ENCODE measurements around the gene CEP68.
"Not testable (repeated sequence)": the region's sequence is repeated elsewhere in the genome, so short reads cannot be mapped to it uniquely, and the experiment has no call there.

The CEP68 gene

GRCh38 chr2:65033667-65034066 is 22.5 kb upstream of the CEP68 start:
- H3K9ac ChIP-seq (ENCODE audit: low read depth, low read length); H3K27me3 ChIP-seq (ENCODE audit: control insufficient read depth, insufficient read depth, low read length); H3K9me3 ChIP-seq (ENCODE audit: control insufficient read depth, insufficient read depth, low read length); H3K36me3 ChIP-seq (ENCODE audit: control insufficient read depth, insufficient read depth, low read length); H3K4me3 ChIP-seq (ENCODE audit: low read depth, low read length): not testable (repeated sequence)
- peaks cover 16% of the 10 kb centered on the region for H3K4me1 ChIP-seq (ENCODE audit: control insufficient read depth, insufficient read depth, low read length)

GRCh38 chr2:65035351-65035943 is 20.8 kb upstream of the CEP68 start:
- no peak overlapping the region for H3K9ac ChIP-seq (ENCODE audit: low read depth, low read length)
- no peak overlapping the region for H3K4me3 ChIP-seq (ENCODE audit: low read depth, low read length)
- peaks cover 5% of the 10 kb centered on the region for H3K36me3 ChIP-seq (ENCODE audit: control insufficient read depth, insufficient read depth, low read length)
- peaks cover 16% of the 10 kb centered on the region for H3K4me1 ChIP-seq (ENCODE audit: control insufficient read depth, insufficient read depth, low read length)
- H3K9me3 ChIP-seq (ENCODE audit: control insufficient read depth, insufficient read depth, low read length) = no peaks in the 10 kb centered on the region
- no peaks in the 10 kb centered on the region for H3K27me3 ChIP-seq (ENCODE audit: control insufficient read depth, insufficient read depth, low read length)

- H3K27me3 ChIP-seq (ENCODE audit: control insufficient read depth, insufficient read depth, low read length) = no peaks in the 10 kb centered on the region
- no peak overlapping the region for H3K9ac ChIP-seq (ENCODE audit: low read depth, low read length)
- H3K9me3 ChIP-seq (ENCODE audit: control insufficient read depth, insufficient read depth, low read length) = no peaks in the 10 kb centered on the region
- H3K4me1 ChIP-seq (ENCODE audit: control insufficient read depth, insufficient read depth, low read length) = peaks cover 3% of the 10 kb centered on the region
- peaks cover 5% of the 10 kb centered on the region for H3K36me3 ChIP-seq (ENCODE audit: control insufficient read depth, insufficient read depth, low read length)
- H3K4me3 ChIP-seq (ENCODE audit: low read depth, low read length) = no peak overlapping the region
These were observed 19.0 kb upstream of the CEP68 start for GRCh38 chr2:65037178-65037577.

GRCh38 chr2:65039640-65040039 is 16.6 kb upstream of the CEP68 start:
- Histone ChIP-seq H3K9me3 (ENCODE audit: control insufficient read depth, insufficient read depth, low read length) (peaks cover 8% of the 10 kb centered on the region), H3K36me3 (ENCODE audit: control insufficient read depth, insufficient read depth, low read length) (peaks cover 13% of the 10 kb centered on the region), H3K4me3 (ENCODE audit: low read depth, low read length) (no peak overlapping the region), H3K9ac (ENCODE audit: low read depth, low read length) (no peak overlapping the region), H3K4me1 (ENCODE audit: control insufficient read depth, insufficient read depth, low read length) (no peaks in the 10 kb centered on the region), H3K27me3 (ENCODE audit: control insufficient read depth, insufficient read depth, low read length) (no peaks in the 10 kb centered on the region)

- Histone ChIP-seq H3K9me3 (ENCODE audit: control insufficient read depth, insufficient read depth, low read length) (peaks cover 8% of the 10 kb centered on the region), H3K4me1 (ENCODE audit: control insufficient read depth, insufficient read depth, low read length) (no peaks in the 10 kb centered on the region), H3K27me3 (ENCODE audit: control insufficient read depth, insufficient read depth, low read length) (no peaks in the 10 kb centered on the region), H3K4me3 (ENCODE audit: low read depth, low read length) (no peak overlapping the region), H3K36me3 (ENCODE audit: control insufficient read depth, insufficient read depth, low read length) (peaks cover 13% of the 10 kb centered on the region), H3K9ac (ENCODE audit: low read depth, low read length) (no peak overlapping the region)
These were observed 15.6 kb upstream of the CEP68 start for GRCh38 chr2:65040400-65041261.

GRCh38 chr2:65043001-65043400 is 13.2 kb upstream of the CEP68 start:
- H3K36me3 ChIP-seq (ENCODE audit: control insufficient read depth, insufficient read depth, low read length) = peaks cover 16% of the 10 kb centered on the region

GRCh38 chr2:65044097-65044735 is 12.0 kb upstream of the CEP68 start:
- H3K36me3 ChIP-seq (ENCODE audit: control insufficient read depth, insufficient read depth, low read length) = peaks cover 12% of the 10 kb centered on the region
- H3K4me1 ChIP-seq (ENCODE audit: control insufficient read depth, insufficient read depth, low read length) = peaks cover 7% of the 10 kb centered on the region
- H3K27me3 ChIP-seq (ENCODE audit: control insufficient read depth, insufficient read depth, low read length) = no peaks in the 10 kb centered on the region
- H3K9me3 ChIP-seq (ENCODE audit: control insufficient read depth, insufficient read depth, low read length) = peaks cover 11% of the 10 kb centered on the region
- H3K9ac ChIP-seq (ENCODE audit: low read depth, low read length) = no peak overlapping the region
- H3K4me3 ChIP-seq (ENCODE audit: low read depth, low read length) = no peak overlapping the region

More at GRCh38 chr2:65043001-65043400, 13.2 kb upstream of the CEP68 start:
- Histone ChIP-seq H3K9ac (ENCODE audit: low read depth, low read length) (no peak overlapping the region), H3K4me3 (ENCODE audit: low read depth, low read length) (no peak overlapping the region), H3K27me3 (ENCODE audit: control insufficient read depth, insufficient read depth, low read length) (no peaks in the 10 kb centered on the region), H3K4me1 (ENCODE audit: control insufficient read depth, insufficient read depth, low read length) (peaks cover 4% of the 10 kb centered on the region), H3K9me3 (ENCODE audit: control insufficient read depth, insufficient read depth, low read length) (peaks cover 8% of the 10 kb centered on the region)

- H3K9me3 ChIP-seq (ENCODE audit: control insufficient read depth, insufficient read depth, low read length) = peaks cover 11% of the 10 kb centered on the region
- no peak overlapping the region for H3K9ac ChIP-seq (ENCODE audit: low read depth, low read length)
- H3K4me3 ChIP-seq (ENCODE audit: low read depth, low read length) = peak overlapping the region; percentile 13
- H3K36me3 ChIP-seq (ENCODE audit: control insufficient read depth, insufficient read depth, low read length) = peaks cover 12% of the 10 kb centered on the region
- H3K4me1 ChIP-seq (ENCODE audit: control insufficient read depth, insufficient read depth, low read length) = peaks cover 13% of the 10 kb centered on the region
- no peaks in the 10 kb centered on the region for H3K27me3 ChIP-seq (ENCODE audit: control insufficient read depth, insufficient read depth, low read length)
These were observed 10.6 kb upstream of the CEP68 start for GRCh38 chr2:65045651-65046050.

- H3K27me3 ChIP-seq (ENCODE audit: control insufficient read depth, insufficient read depth, low read length) = no peaks in the 10 kb centered on the region
- peaks cover 12% of the 10 kb centered on the region for H3K36me3 ChIP-seq (ENCODE audit: control insufficient read depth, insufficient read depth, low read length)
- peaks cover 11% of the 10 kb centered on the region for H3K9me3 ChIP-seq (ENCODE audit: control insufficient read depth, insufficient read depth, low read length)
- peaks cover 13% of the 10 kb centered on the region for H3K4me1 ChIP-seq (ENCODE audit: control insufficient read depth, insufficient read depth, low read length)
- H3K9ac ChIP-seq (ENCODE audit: low read depth, low read length) = no peak overlapping the region
- no peak overlapping the region for H3K4me3 ChIP-seq (ENCODE audit: low read depth, low read length)
These were observed 9.4 kb upstream of the CEP68 start for GRCh38 chr2:65046633-65047407.

- H3K36me3 ChIP-seq (ENCODE audit: control insufficient read depth, insufficient read depth, low read length) = peaks cover 10% of the 10 kb centered on the region
- H3K9ac ChIP-seq (ENCODE audit: low read depth, low read length) = no peak overlapping the region
- peaks cover 8% of the 10 kb centered on the region for H3K9me3 ChIP-seq (ENCODE audit: control insufficient read depth, insufficient read depth, low read length)
- H3K27me3 ChIP-seq (ENCODE audit: control insufficient read depth, insufficient read depth, low read length) = no peaks in the 10 kb centered on the region
- peaks cover 13% of the 10 kb centered on the region for H3K4me1 ChIP-seq (ENCODE audit: control insufficient read depth, insufficient read depth, low read length)
- no peak overlapping the region for H3K4me3 ChIP-seq (ENCODE audit: low read depth, low read length)
These were observed 7.1 kb upstream of the CEP68 start for GRCh38 chr2:65049010-65049639.

GRCh38 chr2:65050931-65051330 is 5.3 kb upstream of the CEP68 start:
- no peak overlapping the region for H3K4me3 ChIP-seq (ENCODE audit: low read depth, low read length)
- no peak overlapping the region for H3K9ac ChIP-seq (ENCODE audit: low read depth, low read length)
- peaks cover 11% of the 10 kb centered on the region for H3K4me1 ChIP-seq (ENCODE audit: control insufficient read depth, insufficient read depth, low read length)
- H3K36me3 ChIP-seq (ENCODE audit: control insufficient read depth, insufficient read depth, low read length) = peaks cover 4% of the 10 kb centered on the region
- peaks cover 3% of the 10 kb centered on the region for H3K9me3 ChIP-seq (ENCODE audit: control insufficient read depth, insufficient read depth, low read length)
- H3K27me3 ChIP-seq (ENCODE audit: control insufficient read depth, insufficient read depth, low read length) = no peaks in the 10 kb centered on the region

Measured in iPS-15b (cell line).